ENCODE data around the gene KLHL5. TPM values are rescaled to one million over a fixed set of nuclear protein-coding genes. Genes with fewer than 3 reads are reported as not detected.

The KLHL5 gene
- total RNA-seq, 2 donors from 2014 or later, result 5.0 to 29.4 TPM

DNA sequence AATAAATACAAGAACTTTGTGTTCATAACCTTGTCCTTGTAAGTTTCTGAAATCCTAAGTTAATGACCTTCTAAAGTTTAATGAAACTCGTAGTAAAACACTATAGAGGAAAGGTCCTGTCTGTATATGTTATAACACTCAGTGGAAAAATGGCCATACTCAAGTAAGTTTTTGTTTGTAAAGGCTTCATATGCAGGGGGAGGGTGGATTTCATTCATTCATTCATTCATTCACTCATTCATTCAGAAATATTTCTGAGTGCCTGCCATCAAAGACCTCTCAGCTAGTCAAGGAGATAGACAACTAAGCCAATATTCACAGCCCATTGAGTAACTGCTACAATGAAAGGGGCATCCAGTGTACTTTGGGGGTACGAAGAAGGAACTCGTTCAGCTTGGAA is 22.9 kb upstream of the KLHL5 start:
- H3K36me3 Mint-ChIP-seq, result no peaks in the 10 kb centered on the region
- no peak overlapping the region for H3K27ac Mint-ChIP-seq
- no peaks in the 10 kb centered on the region for H3K9me3 Mint-ChIP-seq
- DNase-seq (ENCODE audit: low spot score in 2 of 2) (no peak), ATAC-seq (no peak)

DNA sequence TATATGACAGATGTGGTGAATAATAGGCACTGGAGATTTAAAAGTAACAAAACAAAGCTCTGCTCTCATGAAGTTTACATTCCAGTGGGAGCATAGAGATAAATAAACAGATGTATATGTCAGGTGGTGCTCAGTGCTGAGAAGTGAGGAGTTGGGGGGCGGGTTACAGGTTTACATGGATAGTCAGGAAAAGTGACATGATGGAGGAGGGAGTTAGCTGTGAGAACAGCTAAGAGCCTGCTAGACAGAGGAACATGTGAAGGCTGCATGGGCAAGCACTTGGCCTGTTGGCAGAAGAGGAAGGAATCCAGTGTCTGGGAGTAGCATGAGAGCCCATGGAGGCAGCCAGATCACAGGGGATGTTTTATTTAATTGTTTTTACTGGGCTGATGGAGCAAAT is 19.7 kb upstream of the KLHL5 start:
- Mint-ChIP-seq H3K27ac (no peak overlapping the region), H3K9me3 (no peaks in the 10 kb centered on the region), H3K36me3 (peaks cover 0 to 12% of the 10 kb centered on the region in 2 donors)
- ATAC-seq, result no peak
- no peak for DNase-seq (ENCODE audit: low spot score in 2 of 2)

DNA sequence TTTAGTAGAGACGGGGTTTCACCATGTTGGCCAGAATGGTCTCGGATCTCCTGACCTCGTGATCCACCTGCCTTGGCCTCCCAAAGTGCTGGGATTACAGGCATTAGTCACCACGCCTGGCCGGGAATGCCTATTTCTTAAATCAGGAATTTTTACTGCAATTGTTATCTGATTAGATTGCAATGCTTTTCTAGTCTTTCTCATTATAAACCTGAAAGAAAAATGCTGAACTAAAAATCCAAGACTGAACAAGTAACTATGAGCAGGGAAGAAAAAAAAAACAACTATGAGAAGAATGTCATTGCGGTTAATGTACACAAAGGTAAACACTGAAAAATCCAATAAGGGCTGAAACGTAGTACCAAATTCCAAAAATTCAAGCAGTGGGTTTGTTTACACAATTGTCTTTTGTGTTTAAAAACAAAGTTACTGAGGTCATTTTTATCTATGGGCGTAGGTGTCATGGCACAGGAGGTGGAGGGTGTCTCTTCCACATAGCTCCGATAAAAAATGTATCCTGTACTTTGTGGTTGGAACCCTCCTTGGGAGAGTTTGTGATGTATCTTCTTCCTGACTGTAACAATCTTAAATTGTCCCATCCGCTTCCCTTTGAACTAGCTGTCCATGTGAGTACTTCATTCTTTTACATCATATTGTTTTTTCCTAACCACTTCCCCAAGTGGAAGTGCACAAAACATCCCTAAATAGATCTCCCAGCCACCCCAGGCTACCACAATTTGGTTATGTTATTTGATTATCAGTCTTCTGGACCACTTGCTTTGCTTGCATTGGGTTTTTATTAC is 18.8 kb upstream of the KLHL5 start:
- Mint-ChIP-seq H3K27ac (peak overlapping the region; percentile 83 to 91), H3K36me3 (peaks cover 0 to 12% of the 10 kb centered on the region in 2 donors), H3K9me3 (no peaks in the 10 kb centered on the region)
- ATAC-seq (no peak), DNase-seq (ENCODE audit: low spot score in 2 of 2) (no peak)

DNA sequence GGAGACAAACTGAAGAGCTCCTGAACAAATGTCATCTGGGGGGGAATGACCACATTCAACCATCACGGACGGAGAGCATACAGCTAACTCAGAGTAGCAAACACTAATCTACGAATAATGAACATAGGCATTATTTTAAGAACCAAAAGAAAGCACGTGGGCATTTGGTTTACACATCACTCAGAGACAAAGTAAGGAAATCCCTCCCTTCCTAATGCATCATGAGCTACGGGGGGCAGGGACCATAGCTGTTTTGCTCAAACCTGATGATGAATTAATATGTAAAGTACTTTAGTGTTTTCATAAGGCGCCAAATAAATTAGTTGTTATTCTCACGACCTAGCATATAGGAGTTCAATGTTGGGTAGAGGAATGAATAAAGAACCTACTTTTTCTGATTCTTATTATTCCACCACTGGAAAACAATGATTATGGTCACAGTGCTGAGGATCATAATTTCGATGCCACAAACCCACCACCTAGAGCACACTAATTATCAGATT is 18.1 kb upstream of the KLHL5 start:
- peak in 1 of 2 donors; percentile 2 for ATAC-seq
- DNase-seq (ENCODE audit: low spot score in 2 of 2), result no peak
- Mint-ChIP-seq H3K36me3 (peaks cover 0 to 12% of the 10 kb centered on the region in 2 donors), H3K27ac (peak overlapping the region; percentile 83 to 91), H3K9me3 (no peaks in the 10 kb centered on the region)

DNA sequence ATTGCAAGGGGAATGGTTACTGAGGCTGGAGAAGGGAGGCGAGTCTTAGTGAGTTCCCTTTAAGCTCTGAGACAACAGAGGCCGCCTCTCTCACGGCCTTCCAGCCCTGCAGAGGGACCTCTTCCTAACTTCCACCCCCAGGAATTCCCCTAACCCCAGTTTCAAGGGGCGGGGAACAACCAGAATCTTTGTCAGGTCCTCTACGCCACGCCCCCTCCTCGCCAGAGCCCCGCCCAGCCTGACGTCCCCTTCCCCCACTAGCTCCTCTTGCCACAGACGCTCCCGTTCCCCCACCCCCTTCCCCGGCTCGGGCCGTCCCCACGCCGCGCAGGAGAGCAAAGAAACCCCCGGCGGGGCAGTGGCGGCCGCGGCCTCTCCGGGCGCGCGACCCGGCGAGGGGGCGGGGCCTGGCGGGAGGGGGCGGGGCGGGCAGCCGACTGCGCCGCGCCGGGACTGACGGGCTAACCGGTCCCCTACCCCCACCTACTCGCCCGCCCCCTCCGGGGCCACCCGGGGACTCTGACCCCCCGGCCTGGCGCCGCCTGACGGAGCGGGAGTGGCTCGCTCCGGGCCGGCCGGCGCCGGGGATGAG is 17.6 kb upstream of the KLHL5 start:
- peak; percentile 92 to 95 for DNase-seq (ENCODE audit: low spot score in 2 of 2)
- Mint-ChIP-seq H3K36me3 (peaks cover 0 to 12% of the 10 kb centered on the region in 2 donors), H3K9me3 (no peaks in the 10 kb centered on the region), H3K27ac (peak overlapping the region; percentile 83 to 91)
- peak; percentile 88 to 89 for ATAC-seq

DNA sequence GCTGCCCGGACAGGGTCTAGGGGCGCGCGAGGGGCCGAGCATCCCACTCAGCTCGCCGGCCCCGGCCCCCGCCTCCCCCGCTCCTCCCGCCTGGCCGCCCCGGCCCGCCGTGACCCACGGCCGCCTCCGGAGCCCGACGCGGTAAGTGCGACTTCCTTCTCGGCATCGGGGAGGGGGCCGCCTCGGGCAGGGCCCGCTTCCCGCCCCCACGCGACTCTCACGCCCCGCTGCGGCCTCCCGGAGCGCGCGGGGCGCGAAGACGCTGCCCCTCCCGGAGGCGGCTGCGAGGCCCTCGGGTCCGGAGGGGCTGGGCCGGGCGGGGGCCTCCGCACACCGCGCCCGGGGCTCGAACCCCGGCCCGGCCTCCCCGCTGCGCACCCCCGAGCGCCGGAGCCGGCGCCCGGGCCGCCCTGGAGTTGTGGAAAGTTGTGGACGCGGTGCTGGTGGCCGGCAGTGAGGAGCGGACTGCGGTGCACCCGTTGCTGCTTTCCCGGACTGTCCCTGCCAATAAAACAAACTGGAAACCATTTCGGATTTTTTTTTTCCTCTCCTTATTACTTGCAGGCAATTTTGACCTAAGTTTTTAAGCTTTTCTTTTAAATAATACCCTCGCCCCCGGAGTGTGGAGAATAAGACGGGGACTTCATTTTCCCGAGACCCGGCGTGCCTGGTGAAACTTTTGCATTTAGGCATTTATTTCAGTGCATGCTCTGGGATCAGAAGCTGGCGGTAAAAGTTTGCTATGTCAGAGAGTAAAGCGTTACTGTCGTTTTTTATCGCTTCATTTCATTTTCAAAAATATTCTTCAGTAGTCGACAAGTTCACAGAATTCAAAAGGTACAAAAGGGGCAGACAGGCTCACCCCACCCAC is 16.8 kb upstream of the KLHL5 start:
- DNase-seq (ENCODE audit: low spot score in 2 of 2) (peak in 1 of 2 donors; percentile 48), ATAC-seq (peak; percentile 31 to 43)
- H3K27ac Mint-ChIP-seq, result peak overlapping the region; percentile 85 to 98
- no peaks in the 10 kb centered on the region for H3K9me3 Mint-ChIP-seq
- H3K36me3 Mint-ChIP-seq, result peaks cover 0 to 12% of the 10 kb centered on the region in 2 donors

DNA sequence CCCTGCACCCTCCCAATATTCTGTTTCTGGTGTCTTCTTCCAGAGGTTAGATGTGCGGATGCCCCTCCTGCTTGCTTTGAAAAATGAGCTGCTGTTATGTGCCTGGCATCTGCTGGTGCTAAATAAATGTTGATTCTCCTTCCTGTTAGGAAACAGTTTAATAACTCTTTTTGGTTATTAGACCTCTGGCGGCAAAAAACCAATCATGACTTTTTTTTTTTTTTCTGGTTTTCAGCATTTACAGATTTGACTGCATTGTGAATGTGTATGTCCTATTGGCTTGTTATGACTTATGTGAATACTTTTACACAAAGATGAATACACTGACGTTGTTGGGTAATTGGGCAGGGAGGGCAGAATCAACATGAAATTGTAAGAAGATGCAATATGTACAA is 16.2 kb upstream of the KLHL5 start:
- DNase-seq (ENCODE audit: low spot score in 2 of 2) (no peak), ATAC-seq (peak in 1 of 2 donors; percentile 25)
- Mint-ChIP-seq H3K36me3 (peaks cover 0 to 12% of the 10 kb centered on the region in 2 donors), H3K27ac (peak overlapping the region; percentile 85 to 91), H3K9me3 (no peaks in the 10 kb centered on the region)

DNA sequence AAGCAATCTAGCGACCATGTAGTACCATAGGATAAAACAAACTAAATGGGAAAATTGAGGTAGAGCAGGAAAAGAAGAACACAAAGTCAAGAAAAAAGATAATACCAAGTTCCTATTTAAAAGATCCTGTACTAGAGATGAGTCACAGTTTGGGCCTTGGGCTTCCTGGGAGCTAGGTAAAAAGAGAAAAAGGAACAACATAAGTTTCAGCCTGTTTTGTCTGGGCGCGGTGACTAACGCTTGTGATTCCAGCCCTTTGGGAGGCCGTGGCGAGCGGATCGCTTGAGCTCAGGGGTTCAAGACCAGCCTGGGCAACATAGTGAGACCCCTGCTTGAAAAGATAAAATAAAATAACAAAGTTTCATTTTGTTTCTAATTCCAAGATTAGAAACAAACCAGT is 15.8 kb upstream of the KLHL5 start:
- DNase-seq (ENCODE audit: low spot score in 2 of 2) (no peak), ATAC-seq (no peak)
- Mint-ChIP-seq H3K36me3 (peaks cover 0 to 12% of the 10 kb centered on the region in 2 donors), H3K27ac (peak overlapping the region; percentile 85 to 91), H3K9me3 (no peaks in the 10 kb centered on the region)

DNA sequence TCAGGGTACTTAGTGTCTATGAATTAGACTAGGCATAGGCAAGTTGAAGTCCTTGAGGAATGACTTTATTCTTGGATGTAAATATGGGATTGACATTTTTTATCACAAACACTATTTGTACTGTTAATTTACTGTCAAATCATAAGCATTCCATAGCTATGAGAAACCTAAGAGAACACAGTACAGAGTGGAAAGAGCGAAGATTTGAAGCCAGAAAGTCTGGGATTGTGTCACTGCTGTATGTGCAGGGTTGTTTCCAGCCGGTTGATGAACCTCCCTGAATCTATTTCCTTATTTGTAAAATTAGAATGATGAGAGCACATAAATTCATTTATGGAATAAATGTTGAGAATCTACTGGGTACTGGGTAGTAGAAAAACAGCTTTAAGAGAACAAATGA is 14.4 kb upstream of the KLHL5 start:
- no peak for DNase-seq (ENCODE audit: low spot score in 2 of 2)
- no peak for ATAC-seq
- H3K9me3 Mint-ChIP-seq, result no peaks in the 10 kb centered on the region
- peaks cover 0 to 12% of the 10 kb centered on the region in 2 donors for H3K36me3 Mint-ChIP-seq
- peak overlapping the region in 1 of 2 donors; percentile 32 for H3K27ac Mint-ChIP-seq

DNA sequence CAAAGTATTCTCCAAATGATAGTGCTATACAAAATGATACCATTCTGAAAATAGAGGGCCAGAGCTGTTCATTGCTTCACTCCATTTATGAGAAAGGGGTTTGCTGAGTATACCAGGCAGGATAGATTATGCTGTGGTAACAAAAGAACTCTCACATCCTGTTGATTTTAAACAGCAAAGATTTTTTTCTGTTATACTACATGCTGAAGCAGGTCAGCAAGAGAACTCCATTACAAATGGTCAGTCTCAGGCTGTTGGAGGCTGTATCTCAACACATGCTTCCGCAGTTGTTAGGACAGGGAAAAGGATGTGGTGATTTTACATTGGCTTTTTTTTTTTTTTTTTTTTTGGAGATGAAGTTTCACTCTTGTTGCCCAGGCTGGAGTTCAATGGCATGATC is 13.7 kb upstream of the KLHL5 start:
- ATAC-seq (no peak), DNase-seq (ENCODE audit: low spot score in 2 of 2) (no peak)
- H3K9me3 Mint-ChIP-seq, result no peaks in the 10 kb centered on the region
- peak overlapping the region in 1 of 2 donors; percentile 81 for H3K27ac Mint-ChIP-seq
- peaks cover 0 to 12% of the 10 kb centered on the region in 2 donors for H3K36me3 Mint-ChIP-seq

DNA sequence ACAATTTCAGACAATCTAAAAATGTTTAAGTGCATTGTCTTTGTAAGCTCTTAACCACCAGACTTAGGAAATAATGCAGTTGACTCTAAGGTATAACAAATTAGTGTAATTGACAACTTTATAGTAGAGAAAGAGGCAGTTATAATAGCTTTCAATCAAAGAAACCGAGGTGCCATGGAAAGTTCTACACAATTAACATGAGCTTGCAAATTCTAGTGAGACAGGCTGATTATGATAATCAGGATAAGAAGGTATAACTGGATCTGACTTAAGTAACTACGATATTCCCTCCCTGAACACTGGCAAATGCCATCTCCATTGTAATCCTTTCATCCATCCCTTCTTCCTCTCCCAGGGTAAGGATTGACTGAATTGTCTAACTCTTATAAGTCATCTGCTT is 11.4 kb upstream of the KLHL5 start:
- DNase-seq (ENCODE audit: low spot score in 2 of 2) (no peak), ATAC-seq (no peak)
- H3K9me3 Mint-ChIP-seq, result no peaks in the 10 kb centered on the region
- peaks cover 0 to 7% of the 10 kb centered on the region in 2 donors for H3K36me3 Mint-ChIP-seq
- no peak overlapping the region for H3K27ac Mint-ChIP-seq

DNA sequence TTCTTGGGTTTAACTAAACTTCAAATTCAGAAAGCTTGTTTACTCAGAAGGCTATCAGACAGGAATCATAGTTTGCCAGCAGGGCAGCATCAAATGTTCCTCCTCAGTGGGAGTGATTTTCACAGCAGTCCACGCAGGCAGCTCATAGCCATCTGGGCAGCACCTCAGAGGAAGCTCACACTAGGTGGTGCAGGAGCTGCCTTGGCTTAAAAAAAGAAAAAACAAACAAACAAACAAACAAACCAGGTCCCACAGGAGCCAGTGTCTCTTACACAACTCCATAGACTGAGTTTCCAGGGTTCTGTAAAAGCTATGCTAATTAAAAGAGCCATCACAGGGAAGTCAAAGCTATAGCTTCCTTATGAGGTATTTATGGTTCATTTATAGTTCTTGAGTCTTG is 10.5 kb upstream of the KLHL5 start:
- Mint-ChIP-seq H3K9me3 (peaks cover 0 to 4% of the 10 kb centered on the region in 2 donors), H3K36me3 (no peaks in the 10 kb centered on the region), H3K27ac (no peak overlapping the region)
- DNase-seq (ENCODE audit: low spot score in 2 of 2) (no peak), ATAC-seq (no peak)

DNA sequence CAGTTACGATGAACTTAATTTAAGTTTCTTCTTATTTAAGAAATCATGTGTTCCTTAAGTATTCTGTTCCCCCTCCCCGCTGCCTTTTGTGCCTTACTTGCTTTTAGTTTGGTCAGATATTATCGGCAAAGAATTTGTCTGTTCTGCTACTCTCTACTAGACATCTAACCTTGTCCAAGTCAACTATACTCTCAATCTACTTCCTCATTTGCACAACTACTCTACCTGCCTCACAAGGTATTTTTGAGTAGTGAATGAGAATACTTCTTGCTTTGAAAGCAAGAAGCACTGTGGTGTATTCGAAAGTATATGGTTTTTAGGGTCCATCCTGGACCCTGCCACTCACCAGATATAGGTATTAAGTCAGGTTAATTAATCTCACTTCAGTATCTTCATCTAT is 8.0 kb upstream of the KLHL5 start:
- no peak for DNase-seq (ENCODE audit: low spot score in 2 of 2)
- Mint-ChIP-seq H3K27ac (no peak overlapping the region), H3K36me3 (no peaks in the 10 kb centered on the region), H3K9me3 (peaks cover 0 to 4% of the 10 kb centered on the region in 2 donors)
- no peak for ATAC-seq

DNA sequence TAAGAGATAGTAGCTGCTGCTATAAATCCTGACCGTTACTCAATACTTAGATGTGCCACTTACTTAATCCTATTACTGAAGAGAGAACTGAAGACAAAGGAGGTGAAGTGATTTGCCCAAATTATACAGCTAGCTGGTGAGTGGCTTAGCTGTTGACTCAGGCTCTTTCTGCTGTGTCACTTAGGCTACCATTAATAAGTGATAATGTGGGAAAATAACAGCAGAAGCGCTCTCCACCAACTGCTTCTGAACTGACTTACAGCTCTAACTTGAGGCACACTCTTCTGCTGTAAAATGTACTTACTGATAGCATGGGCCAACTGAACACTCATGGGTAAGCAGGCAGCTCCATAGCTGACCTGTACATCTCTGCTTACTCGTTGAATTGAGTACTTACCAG is 7.5 kb upstream of the KLHL5 start:
- ATAC-seq, result no peak
- no peak overlapping the region for H3K27ac Mint-ChIP-seq
- no peak for DNase-seq (ENCODE audit: low spot score in 2 of 2)
- peaks cover 0 to 4% of the 10 kb centered on the region in 2 donors for H3K9me3 Mint-ChIP-seq
- no peaks in the 10 kb centered on the region for H3K36me3 Mint-ChIP-seq

DNA sequence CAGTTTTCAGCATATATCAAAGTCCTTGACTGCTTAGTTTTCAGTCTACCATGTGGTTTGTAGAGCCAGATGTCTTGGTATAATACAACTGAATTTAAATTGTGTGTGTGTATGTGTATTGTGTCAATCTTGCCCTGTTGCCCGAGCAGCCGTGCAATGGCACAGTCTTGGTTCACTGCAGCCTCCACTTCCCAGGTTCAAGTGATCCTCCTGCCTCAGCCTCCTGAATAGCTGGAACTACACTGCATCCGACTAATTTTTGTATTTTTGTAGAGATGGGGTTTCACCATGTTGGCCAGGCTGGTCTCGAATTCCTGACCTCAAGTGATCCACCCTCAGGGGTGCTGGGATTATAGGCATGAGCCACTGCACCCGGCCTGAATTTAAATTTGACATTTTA is 6.0 kb upstream of the KLHL5 start:
- no peak for DNase-seq (ENCODE audit: low spot score in 2 of 2)
- H3K9me3 Mint-ChIP-seq, result peaks cover 0 to 4% of the 10 kb centered on the region in 2 donors
- no peaks in the 10 kb centered on the region for H3K36me3 Mint-ChIP-seq
- ATAC-seq, result no peak
- no peak overlapping the region for H3K27ac Mint-ChIP-seq

DNA sequence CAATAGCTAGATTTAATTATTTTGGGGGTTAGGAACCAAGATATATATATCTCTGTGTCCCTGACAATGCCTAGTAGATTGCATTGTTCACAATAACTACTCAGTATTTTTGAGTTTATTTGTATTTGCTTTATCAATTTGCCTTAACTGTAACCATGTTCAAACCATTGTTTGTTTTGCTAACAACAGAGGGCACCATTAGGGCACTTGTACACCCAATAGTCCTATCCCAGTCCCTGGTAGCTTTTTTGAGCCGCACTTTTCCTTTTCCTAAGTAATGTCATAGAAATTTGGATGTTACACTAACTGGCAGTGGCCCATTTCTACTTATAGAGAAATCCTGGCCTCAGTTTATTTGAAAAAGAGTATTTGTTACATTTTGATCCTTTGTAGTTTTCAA is 575 bp upstream of the KLHL5 start:
- no peak for ATAC-seq
- no peak overlapping the region for H3K27ac Mint-ChIP-seq
- no peaks in the 10 kb centered on the region for H3K9me3 Mint-ChIP-seq
- DNase-seq (ENCODE audit: low spot score in 2 of 2), result no peak
- no peaks in the 10 kb centered on the region for H3K36me3 Mint-ChIP-seq

DNA sequence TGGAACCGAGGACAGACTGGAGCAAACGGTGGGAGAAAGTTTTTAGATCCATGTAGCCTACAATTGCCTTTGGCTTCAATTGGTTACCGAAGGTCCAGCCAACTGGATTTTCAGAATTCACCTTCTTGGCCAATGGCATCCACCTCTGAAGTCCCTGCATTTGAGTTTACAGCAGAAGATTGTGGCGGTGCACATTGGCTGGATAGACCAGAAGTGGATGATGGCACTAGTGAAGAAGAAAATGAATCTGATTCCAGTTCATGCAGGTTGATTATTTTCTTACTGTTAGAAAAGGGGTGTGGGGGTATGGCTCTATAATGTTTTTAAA is 702 bp downstream of the KLHL5 start:
- H3K9me3 Mint-ChIP-seq, result no peaks in the 10 kb centered on the region
- no peaks in the 10 kb centered on the region for H3K36me3 Mint-ChIP-seq
- no peak for ATAC-seq
- DNase-seq (ENCODE audit: low spot score in 2 of 2), result no peak
- no peak overlapping the region for H3K27ac Mint-ChIP-seq

All from activated naive CD4-positive, alpha-beta T cell treated with anti-CD3 and anti-CD28 coated beads, Interleukin-2, amount 50 U/mL, for 72 hours (primary cell).